OCI-LY1 (cell line): Measurements from ENCODE around the gene LENG1.

Experiments used
- H2AFZ ChIP-seq: fragments of 200-600 bp; sonication (generic), shearing (Covaris generic); 2 replicates; pipeline ENCODE4 v1.6.0; 2014; ENCODE audit warnings: antibody characterized with exemption, mild to moderate bottlenecking, low read length
- H3F3A ChIP-seq: fragments of 200-600 bp; sonication (generic), shearing (Covaris generic); 2 replicates; pipeline ENCODE4 v1.6.0; 2014; ENCODE audit warnings: mild to moderate bottlenecking, antibody characterized with exemption, low read length, moderate library complexity; ENCODE audit not compliant: insufficient read depth
- H3K27ac ChIP-seq: fragments of 200-600 bp; sonication (generic); 2 replicates; pipeline ENCODE4 v1.5.1; 2014; ENCODE audit warnings: low read length, mixed run types, mild to moderate bottlenecking, low read depth; ENCODE audit not compliant: poor library complexity, severe bottlenecking
- H3K27me3 ChIP-seq: fragments of 200-600 bp; sonication (generic); 2 replicates; pipeline ENCODE4 v1.6.0; 2014; ENCODE audit warnings: antibody characterized with exemption, mild to moderate bottlenecking, low read length, moderate library complexity; ENCODE audit not compliant: insufficient read depth
- H3K36me3 ChIP-seq: fragments of 200-600 bp; sonication (generic); 2 replicates; pipeline ENCODE4 v1.6.1; 2014; ENCODE audit warnings: mild to moderate bottlenecking, antibody characterized with exemption, low read length, moderate library complexity, mixed read lengths; ENCODE audit not compliant: insufficient read depth
- H3K4me1 ChIP-seq: fragments of 200-600 bp; sonication (generic); 2 replicates; pipeline ENCODE4 v1.5.1; 2014; ENCODE audit warnings: mild to moderate bottlenecking, low read length, moderate library complexity; ENCODE audit not compliant: insufficient read depth, severe bottlenecking
- H3K4me2 ChIP-seq: fragments of 200-600 bp; sonication (generic), shearing (Covaris generic); 2 replicates; pipeline ENCODE4 v1.6.1; 2014; ENCODE audit warnings: low read length
- H3K4me3 ChIP-seq: fragments of 200-600 bp; sonication (generic); 2 replicates; pipeline ENCODE4 v1.5.1; 2014; ENCODE audit warnings: low read length, low read depth, mild to moderate bottlenecking, mixed read lengths; ENCODE audit not compliant: poor library complexity, severe bottlenecking
- H3K79me2 ChIP-seq: fragments of 200-600 bp; shearing (Covaris generic); 2 replicates; pipeline ENCODE4 v1.6.1; 2016; ENCODE audit warnings: mixed run types, low read length, mixed read lengths; ENCODE audit not compliant: insufficient read depth
- H3K9ac ChIP-seq: fragments of 200-600 bp; sonication (generic), shearing (Covaris generic); 2 replicates; pipeline ENCODE4 v1.6.1; 2014; ENCODE audit warnings: mild to moderate bottlenecking, low read length, mixed read lengths
- H3K9me2 ChIP-seq: fragments of 200-600 bp; sonication (generic), shearing (Covaris generic); 2 replicates; pipeline ENCODE4 v1.6.1; 2014; ENCODE audit warnings: low read depth, mild to moderate bottlenecking, low read length, mixed read lengths
- H3K9me3 ChIP-seq: fragments of 200-600 bp; shearing (Covaris generic); 2 replicates; pipeline ENCODE4 v1.6.1; 2014; ENCODE audit warnings: low read length, mixed read lengths
- H4K20me1 ChIP-seq: fragments of 200-600 bp; sonication (generic), shearing (Covaris generic); 2 replicates; pipeline ENCODE4 v1.6.0; 2016; ENCODE audit warnings: mild to moderate bottlenecking, low read length; ENCODE audit not compliant: insufficient read depth
- EZH2 ChIP-seq: fragments of 200-600 bp; sonication (generic), shearing (Covaris generic); IDR thresholded peaks from 2 replicates; pipeline ENCODE4 v1.8.0; 2017; ENCODE audit warnings: borderline replicate concordance, mixed run types, mild to moderate bottlenecking, antibody characterized with exemption, low read length, moderate library complexity, mixed read lengths
- TF ChIP-seq, protein P1 (sequence below): fragments of 200-600 bp; sonication (generic), shearing (Covaris generic); IDR thresholded peaks from 2 replicates; pipeline ENCODE4 v1.5.1; 2017; ENCODE audit warnings: mild to moderate bottlenecking, antibody characterized with exemption, low read length, moderate library complexity, mixed read lengths

LENG1 gene

DNA sequence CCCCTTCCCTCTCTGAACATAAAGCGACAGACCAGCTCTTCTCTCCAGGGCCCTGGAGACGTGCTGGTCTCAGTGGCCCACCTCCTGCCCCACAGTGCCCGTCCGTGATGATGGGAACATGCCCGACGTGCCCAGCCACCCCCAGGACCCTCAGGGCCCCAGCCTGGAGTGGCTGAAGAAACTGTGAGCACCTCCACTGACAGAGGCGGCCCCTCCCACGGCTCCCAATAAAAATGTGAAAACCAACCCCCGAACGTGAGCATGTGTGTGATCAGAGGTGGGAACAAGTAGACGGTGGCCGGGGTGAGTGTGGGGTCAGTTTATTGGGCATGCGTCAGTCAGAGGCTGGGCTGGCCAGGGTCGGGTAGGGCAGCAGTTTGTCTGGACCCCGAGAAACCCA lies 52.8 kb downstream of the LENG1 start:
- Histone ChIP-seq H3K27ac (no peak overlapping the region), H4K20me1 (no peaks in the 10 kb centered on the region), H3K9ac (no peak overlapping the region), H3K9me3 (no peaks in the 10 kb centered on the region), H2AFZ (no peak overlapping the region), H3K27me3 (no peaks in the 10 kb centered on the region), H3K4me1 (peaks cover 19% of the 10 kb centered on the region), H3K4me3 (no peak overlapping the region), H3K9me2 (no peaks in the 10 kb centered on the region), H3K4me2 (no peak overlapping the region), H3K36me3 (peaks cover 63% of the 10 kb centered on the region), H3F3A (no peaks in the 10 kb centered on the region), H3K79me2 (peaks cover 12% of the 10 kb centered on the region)
- TF ChIP-seq, protein P1, sequence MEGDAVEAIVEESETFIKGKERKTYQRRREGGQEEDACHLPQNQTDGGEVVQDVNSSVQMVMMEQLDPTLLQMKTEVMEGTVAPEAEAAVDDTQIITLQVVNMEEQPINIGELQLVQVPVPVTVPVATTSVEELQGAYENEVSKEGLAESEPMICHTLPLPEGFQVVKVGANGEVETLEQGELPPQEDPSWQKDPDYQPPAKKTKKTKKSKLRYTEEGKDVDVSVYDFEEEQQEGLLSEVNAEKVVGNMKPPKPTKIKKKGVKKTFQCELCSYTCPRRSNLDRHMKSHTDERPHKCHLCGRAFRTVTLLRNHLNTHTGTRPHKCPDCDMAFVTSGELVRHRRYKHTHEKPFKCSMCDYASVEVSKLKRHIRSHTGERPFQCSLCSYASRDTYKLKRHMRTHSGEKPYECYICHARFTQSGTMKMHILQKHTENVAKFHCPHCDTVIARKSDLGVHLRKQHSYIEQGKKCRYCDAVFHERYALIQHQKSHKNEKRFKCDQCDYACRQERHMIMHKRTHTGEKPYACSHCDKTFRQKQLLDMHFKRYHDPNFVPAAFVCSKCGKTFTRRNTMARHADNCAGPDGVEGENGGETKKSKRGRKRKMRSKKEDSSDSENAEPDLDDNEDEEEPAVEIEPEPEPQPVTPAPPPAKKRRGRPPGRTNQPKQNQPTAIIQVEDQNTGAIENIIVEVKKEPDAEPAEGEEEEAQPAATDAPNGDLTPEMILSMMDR, result no peak
- no peak for TF ChIP-seq EZH2

DNA sequence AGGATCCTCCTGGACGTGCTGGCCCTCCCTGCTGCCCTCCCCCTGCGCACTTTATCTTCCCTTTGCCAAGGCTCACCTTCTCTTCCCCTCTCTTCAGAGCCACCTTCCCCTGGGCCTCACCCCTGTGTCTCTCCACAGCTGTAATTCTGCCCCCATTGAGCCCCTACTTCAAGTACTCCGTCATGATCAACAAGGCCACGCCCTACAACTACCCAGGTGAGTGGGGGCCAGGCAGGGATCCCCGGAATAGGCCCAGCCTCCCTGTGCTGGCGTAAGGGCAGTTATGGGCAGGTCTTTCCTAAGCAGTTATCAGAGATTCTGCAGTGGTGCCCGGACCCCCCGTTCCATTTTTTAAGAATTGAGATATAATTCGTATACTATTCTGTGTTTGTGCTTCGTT lies 53.7 kb downstream of the LENG1 start:
- H3K9me2 ChIP-seq, result no peaks in the 10 kb centered on the region
- no peak overlapping the region for H3K9ac ChIP-seq
- TF ChIP-seq EZH2, result no peak
- TF ChIP-seq, protein P1, result no peak
- H3K79me2 ChIP-seq, result peaks cover 12% of the 10 kb centered on the region
- H3K4me1 ChIP-seq, result peaks cover 19% of the 10 kb centered on the region
- H3K27ac ChIP-seq, result no peak overlapping the region
- H4K20me1 ChIP-seq, result no peaks in the 10 kb centered on the region
- no peak overlapping the region for H3K4me3 ChIP-seq
- H3F3A ChIP-seq, result no peaks in the 10 kb centered on the region
- no peaks in the 10 kb centered on the region for H3K27me3 ChIP-seq
- H3K4me2 ChIP-seq, result no peak overlapping the region
- H3K9me3 ChIP-seq, result no peaks in the 10 kb centered on the region
- H2AFZ ChIP-seq, result no peak overlapping the region
- H3K36me3 ChIP-seq, result peaks cover 61% of the 10 kb centered on the region
